Measurements from ENCODE around the gene PLEKHG5.
"Not testable (repeated sequence)": the region's sequence is repeated elsewhere in the genome, so short reads cannot be mapped to it uniquely, and the experiment has no call there.

GRCh38 chr1:6455752-6456520 lies 35.5 kb downstream of the PLEKHG5 start:
- TF ChIP-seq CTCF, POLR2A (IDR thresholded peaks at IDR 0.05): not testable (repeated sequence)

Data from vagina (tissue), 2 donors.